SJCRH30 (cell line): ENCODE measurements around the gene WWOX. TPM values are rescaled to one million over a fixed set of nuclear protein-coding genes. Genes with fewer than 3 reads are reported as not detected.

Experiments used
- DNase-seq, 2 experiments: peaks; one replicate each; pipeline ENCODE4 v3.0.0-alpha.2; 2015 to 2020
- H3K27ac ChIP-seq: fragments of 250-450 bp; sonication (Bioruptor Pico); 2 replicates; pipeline ENCODE4 v1.5.1; 2020; ENCODE audit warnings: mild to moderate bottlenecking, moderate library complexity
- H3K27me3 ChIP-seq: fragments of 250-450 bp; sonication (Bioruptor Pico); 2 replicates; pipeline ENCODE4 v1.5.1; 2020; ENCODE audit warnings: mild to moderate bottlenecking, moderate library complexity
- H3K36me3 ChIP-seq: fragments of 250-450 bp; sonication (Bioruptor Pico); 2 replicates; pipeline ENCODE4 v1.5.1; 2020; ENCODE audit warnings: mild to moderate bottlenecking, moderate library complexity
- H3K4me1 ChIP-seq: fragments of 250-450 bp; sonication (Bioruptor Pico); 2 replicates; pipeline ENCODE4 v1.5.1; 2020; ENCODE audit warnings: mild to moderate bottlenecking, moderate library complexity
- H3K4me3 ChIP-seq: fragments of 250-450 bp; sonication (Bioruptor Pico); 2 replicates; pipeline ENCODE4 v1.5.1; 2020; ENCODE audit warnings: mild to moderate bottlenecking, moderate library complexity
- H3K9me3 ChIP-seq: fragments of 250-450 bp; sonication (Bioruptor Pico); replicated peaks from 2 replicates; pipeline ENCODE4 v1.5.1; 2020; ENCODE audit warnings: mild to moderate bottlenecking, moderate library complexity
- total RNA-seq: library from RNA; depleted of rRNA; stranded (reverse); fragments of >200 nt; shearing (Covaris generic); gene quantifications from 2 replicates; pipeline ENCODE4 v1.2.3, GENCODE V29; 2014

WWOX gene
- total RNA-seq, 1 experiment from 2014 or later: 16.4 TPM

- Histone ChIP-seq H3K36me3 (no peaks in the 10 kb centered on the region), H3K27ac (peak overlapping the region; percentile 32; the same call in 1 of the 2 replicates), H3K9me3 (no peaks in the 10 kb centered on the region), H3K4me3 (peak overlapping the region; percentile 37), H3K27me3 (no peaks in the 10 kb centered on the region), H3K4me1 (peaks cover 4% of the 10 kb centered on the region; the same call in 1 of the 2 replicates)
- peak; percentile 9 to 24 for DNase-seq
These were observed 84.2 kb downstream of the WWOX start for GRCh38 chr16:78183437-78184237.

DNA sequence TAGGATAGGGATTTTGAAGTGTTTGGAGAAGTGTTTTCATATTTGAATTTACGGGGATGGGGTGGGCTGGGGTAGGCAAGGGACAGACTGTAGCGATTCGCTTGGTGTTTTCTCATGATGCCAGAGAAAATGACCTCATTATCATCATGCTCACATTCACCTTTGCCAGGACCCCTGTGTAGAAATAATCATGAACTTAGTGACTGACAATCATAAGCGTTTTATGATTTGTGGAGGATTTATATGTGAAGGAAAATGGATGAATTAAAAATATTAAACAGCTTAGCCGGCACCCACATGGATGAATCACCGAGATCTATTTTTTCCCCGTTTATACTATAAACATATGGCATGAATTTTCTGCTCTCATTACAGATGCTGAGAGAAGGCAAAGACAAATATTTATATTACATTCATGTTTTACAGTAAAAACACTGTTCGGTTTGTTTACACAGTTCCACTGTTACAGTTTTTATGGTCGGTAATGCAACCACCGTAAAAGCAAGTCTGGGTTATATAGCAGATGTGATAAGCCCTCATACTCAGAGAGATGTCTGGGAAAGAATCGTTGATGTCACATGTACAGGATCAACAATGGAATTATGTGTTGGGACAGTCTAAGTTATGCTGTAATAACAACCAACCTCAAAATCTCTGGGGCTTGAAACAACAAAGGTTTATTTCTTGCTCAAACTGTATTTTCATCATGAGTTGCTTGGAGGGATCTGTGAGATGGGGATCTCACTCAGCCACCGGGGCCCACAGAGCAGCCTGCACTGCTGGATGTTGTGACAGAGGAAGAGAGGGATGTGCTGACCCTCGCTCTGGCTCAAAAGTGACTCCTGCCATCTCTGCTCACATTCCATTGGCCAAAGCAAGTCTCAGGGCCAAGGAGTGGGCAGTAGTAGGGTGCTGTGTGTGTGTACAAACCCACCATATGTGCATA, 85.1 kb downstream of the WWOX start:
- Histone ChIP-seq H3K27ac (peak overlapping the region; percentile 32; the same call in 1 of the 2 replicates), H3K27me3 (no peaks in the 10 kb centered on the region), H3K4me1 (peaks cover 4% of the 10 kb centered on the region; the same call in 1 of the 2 replicates), H3K36me3 (no peaks in the 10 kb centered on the region), H3K4me3 (peak overlapping the region; percentile 37), H3K9me3 (no peaks in the 10 kb centered on the region)
- DNase-seq: peak; percentile 11 to 54

DNA sequence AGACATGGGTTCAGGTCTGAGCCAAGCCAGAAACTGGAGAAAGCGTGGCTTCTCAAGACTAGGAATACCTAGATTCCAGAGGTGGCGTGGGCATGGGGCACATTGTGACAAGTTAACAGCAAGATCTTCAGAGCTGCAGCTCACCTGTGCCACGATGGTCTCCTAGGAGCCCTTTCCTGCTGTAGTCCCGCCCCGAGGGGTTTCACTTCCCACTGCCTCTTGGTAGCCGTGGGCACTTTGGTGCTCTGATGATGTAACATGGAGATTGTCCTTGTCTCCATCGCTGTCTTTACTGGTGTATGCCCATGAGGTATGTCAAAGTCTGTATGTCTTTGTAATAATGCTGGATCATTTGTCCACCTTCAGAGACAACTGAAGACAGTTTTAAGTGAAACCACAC, 89.7 kb downstream of the WWOX start:
- Histone ChIP-seq H3K4me1 (peaks cover 4% of the 10 kb centered on the region; the same call in 1 of the 2 replicates), H3K36me3 (no peaks in the 10 kb centered on the region), H3K4me3 (no peak overlapping the region), H3K9me3 (no peaks in the 10 kb centered on the region), H3K27me3 (no peaks in the 10 kb centered on the region), H3K27ac (no peak overlapping the region)
- DNase-seq: no peak

DNA sequence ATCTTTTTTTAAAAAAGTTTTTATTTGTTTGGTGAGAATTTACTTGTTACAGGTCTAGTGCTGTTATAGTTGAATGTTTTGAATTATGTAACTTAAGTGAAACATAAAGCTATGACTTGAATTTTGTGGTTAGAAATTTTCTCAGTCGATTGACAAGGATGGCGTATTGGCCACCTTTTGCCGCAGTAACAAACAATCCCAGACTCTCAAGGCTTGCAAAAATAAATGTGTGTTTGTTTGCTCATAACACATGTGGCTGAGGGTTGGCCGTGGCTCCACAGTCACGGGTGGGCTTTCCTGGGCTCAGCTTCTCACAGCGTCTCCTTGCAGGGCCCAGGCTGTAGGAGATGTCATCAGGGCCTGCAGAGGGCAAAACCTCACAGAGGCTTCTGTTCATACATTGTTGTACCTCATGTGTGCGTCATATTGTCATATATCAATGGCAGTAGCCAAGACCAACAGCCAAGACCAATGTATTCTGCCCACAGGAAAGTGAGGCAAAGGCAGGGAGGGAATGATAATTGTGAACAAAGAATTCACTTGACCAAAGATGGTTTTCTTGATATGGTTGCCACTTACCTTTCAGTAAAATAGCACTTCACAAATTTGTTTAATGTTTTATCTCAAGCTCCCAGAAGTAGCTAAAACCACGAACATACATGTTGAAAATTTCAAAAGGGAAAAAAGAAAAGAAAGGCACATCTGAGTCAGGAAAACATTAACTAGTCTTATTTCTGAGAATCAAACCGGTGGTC, 93.5 kb downstream of the WWOX start:
- no peaks in the 10 kb centered on the region for H3K36me3 ChIP-seq
- H3K27me3 ChIP-seq: no peaks in the 10 kb centered on the region
- H3K27ac ChIP-seq: no peak overlapping the region
- no peak overlapping the region for H3K4me3 ChIP-seq
- H3K4me1 ChIP-seq: no peaks in the 10 kb centered on the region
- no peaks in the 10 kb centered on the region for H3K9me3 ChIP-seq
- no peak for DNase-seq

DNA sequence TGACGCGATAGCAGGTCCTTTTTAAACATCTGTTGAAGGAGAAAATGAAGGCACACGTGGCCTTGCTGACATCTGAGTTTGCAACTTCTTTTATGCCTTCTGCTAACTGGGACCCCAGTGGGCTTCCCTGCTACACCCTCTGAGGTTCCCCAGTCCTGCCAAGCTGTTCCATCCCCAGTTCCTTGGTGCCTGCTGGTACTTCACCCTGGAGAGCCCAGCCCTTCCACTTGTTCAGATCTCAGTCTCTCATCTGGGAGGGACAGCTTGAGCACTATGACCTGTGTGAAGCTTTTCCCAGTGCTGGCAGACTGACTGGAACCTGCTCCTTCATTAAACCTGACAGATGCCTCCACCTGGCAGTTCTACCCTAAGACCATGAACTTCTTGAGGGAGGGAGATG, 95.5 kb downstream of the WWOX start:
- H3K27me3 ChIP-seq: no peaks in the 10 kb centered on the region
- no peaks in the 10 kb centered on the region for H3K36me3 ChIP-seq
- no peak overlapping the region for H3K27ac ChIP-seq
- no peak overlapping the region for H3K4me3 ChIP-seq
- no peaks in the 10 kb centered on the region for H3K4me1 ChIP-seq
- no peaks in the 10 kb centered on the region for H3K9me3 ChIP-seq
- DNase-seq: no peak

- H3K36me3 ChIP-seq: no peaks in the 10 kb centered on the region
- no peaks in the 10 kb centered on the region for H3K27me3 ChIP-seq
- DNase-seq: no peak
- H3K27ac ChIP-seq: no peak overlapping the region
- no peak overlapping the region for H3K4me3 ChIP-seq
- no peaks in the 10 kb centered on the region for H3K4me1 ChIP-seq
- no peaks in the 10 kb centered on the region for H3K9me3 ChIP-seq
These were observed 96.3 kb downstream of the WWOX start for GRCh38 chr16:78195797-78196196.

DNA sequence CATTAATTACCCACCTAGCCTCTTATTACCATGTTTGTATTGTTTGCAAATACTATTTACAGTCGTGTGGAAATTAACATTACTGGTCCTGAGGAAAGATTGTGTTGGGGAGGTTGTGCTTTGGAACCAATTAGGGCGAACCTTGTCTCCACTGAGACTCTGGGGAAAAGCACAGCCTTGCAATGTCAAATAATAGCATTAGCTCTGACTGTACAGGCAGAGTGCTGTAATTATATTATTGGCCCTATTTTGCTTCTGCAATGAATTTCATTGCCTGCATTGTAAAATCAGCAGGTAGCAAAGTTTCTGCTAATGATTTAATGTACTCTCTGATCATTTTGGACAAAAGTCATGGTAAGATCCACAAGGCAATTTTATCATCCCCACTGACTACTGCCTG, 97.0 kb downstream of the WWOX start:
- H3K4me3 ChIP-seq: no peak overlapping the region
- no peaks in the 10 kb centered on the region for H3K27me3 ChIP-seq
- H3K36me3 ChIP-seq: no peaks in the 10 kb centered on the region
- no peaks in the 10 kb centered on the region for H3K9me3 ChIP-seq
- no peak overlapping the region for H3K27ac ChIP-seq
- no peaks in the 10 kb centered on the region for H3K4me1 ChIP-seq
- no peak for DNase-seq

DNA sequence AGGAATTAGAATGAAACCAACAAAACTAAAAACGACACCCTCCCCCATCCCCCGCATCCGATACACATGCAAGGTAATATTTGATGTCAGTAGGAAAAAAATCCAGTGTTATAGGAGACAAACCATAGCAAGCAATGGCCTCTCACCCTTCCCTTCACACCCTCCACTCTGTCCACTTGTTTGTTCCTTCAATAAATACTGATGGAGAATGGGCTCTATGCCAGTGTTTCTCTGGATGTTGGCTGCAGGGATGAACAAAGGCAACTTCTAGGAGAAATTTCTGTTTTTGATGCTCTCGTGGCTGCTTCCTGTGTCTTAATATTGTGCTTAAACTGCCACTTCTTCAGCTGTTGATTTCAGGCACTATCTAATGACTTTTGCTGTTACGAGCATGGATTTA, 98.8 kb downstream of the WWOX start:
- Histone ChIP-seq H3K27ac (no peak overlapping the region), H3K36me3 (no peaks in the 10 kb centered on the region), H3K4me3 (no peak overlapping the region), H3K9me3 (no peaks in the 10 kb centered on the region), H3K4me1 (no peaks in the 10 kb centered on the region), H3K27me3 (no peaks in the 10 kb centered on the region)
- no peak for DNase-seq

- no peaks in the 10 kb centered on the region for H3K27me3 ChIP-seq
- no peaks in the 10 kb centered on the region for H3K4me1 ChIP-seq
- H3K36me3 ChIP-seq: no peaks in the 10 kb centered on the region
- no peak overlapping the region for H3K27ac ChIP-seq
- no peaks in the 10 kb centered on the region for H3K9me3 ChIP-seq
- DNase-seq: no peak
- no peak overlapping the region for H3K4me3 ChIP-seq
These were observed 100.0 kb downstream of the WWOX start for GRCh38 chr16:78199325-78200022.

DNA sequence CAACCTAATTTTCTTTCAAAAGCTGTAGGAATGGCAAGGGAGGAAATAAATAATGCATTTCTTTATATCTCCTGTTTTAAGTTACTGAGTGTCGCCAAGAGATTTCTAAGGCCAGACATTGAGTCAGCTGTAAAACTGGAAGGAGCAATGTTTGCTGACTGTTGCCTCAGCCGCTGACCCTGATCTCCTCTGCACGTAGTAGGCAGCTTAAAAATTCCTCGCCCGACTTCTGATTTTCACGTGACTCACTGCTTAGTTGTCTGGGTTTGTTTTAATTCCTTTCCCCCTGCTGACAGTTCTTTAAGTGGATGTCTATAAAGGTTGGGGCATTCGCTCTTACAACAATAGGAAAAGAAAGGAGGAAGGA, 100.6 kb downstream of the WWOX start:
- Histone ChIP-seq H3K4me3 (no peak overlapping the region), H3K36me3 (no peaks in the 10 kb centered on the region), H3K9me3 (no peaks in the 10 kb centered on the region), H3K27me3 (no peaks in the 10 kb centered on the region), H3K4me1 (no peaks in the 10 kb centered on the region), H3K27ac (no peak overlapping the region)
- no peak for DNase-seq

DNA sequence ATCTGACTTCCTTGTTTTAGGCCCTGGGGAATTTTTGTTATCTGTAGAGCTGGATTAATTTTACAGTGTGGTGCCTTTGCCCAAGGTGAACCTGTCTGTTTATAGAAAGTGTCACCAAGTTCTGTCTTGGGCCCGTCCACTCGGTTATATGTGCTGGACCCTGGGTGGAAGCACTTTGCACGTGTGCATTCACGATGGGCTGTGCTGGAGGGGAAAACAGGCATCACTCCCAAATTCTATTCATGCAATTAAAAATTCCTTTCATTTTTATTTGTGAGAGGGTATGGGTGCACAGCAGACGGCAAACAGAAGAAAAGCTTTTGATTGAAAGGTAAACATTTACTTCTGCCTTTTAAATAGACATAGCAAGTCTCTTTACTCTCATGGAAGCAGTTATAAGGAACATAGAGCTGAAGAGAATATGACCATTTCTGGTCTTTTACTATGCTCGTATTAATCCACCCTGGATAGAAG, 101.2 kb downstream of the WWOX start:
- no peaks in the 10 kb centered on the region for H3K27me3 ChIP-seq
- no peaks in the 10 kb centered on the region for H3K9me3 ChIP-seq
- H3K36me3 ChIP-seq: no peaks in the 10 kb centered on the region
- H3K27ac ChIP-seq: no peak overlapping the region
- H3K4me1 ChIP-seq: no peaks in the 10 kb centered on the region
- no peak overlapping the region for H3K4me3 ChIP-seq
- no peak for DNase-seq

- Histone ChIP-seq H3K27ac (no peak overlapping the region), H3K27me3 (no peaks in the 10 kb centered on the region)
- DNase-seq: no peak
These were observed 106.1 kb downstream of the WWOX start for GRCh38 chr16:78205506-78205905.

DNA sequence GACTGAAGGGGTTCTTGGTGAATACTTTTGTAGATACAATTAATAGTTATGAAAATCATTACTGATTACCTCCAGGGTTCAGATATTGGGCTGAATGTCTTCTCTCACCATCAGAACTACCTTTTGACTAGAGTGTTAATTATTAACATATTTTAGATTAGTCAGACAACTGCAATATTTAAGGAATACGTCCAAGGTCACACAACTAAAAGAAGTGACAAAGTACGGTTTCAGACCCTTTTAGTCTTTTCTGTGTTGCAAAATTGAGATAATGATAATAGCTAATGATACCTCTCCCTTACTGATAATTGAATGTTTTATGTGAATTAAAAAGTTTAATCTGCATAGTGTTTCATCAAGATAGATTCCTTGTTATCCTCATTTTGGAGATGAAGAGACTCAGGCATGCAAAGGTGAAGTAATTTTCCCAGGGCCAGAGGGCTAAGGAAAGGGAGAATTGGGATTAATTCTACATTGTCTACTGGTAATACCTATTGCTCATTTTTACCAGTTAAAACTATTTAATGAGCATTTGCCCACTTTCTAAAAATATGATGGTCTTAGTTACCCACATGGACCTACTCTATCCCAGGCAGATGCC, 107.3 kb downstream of the WWOX start:
- Histone ChIP-seq H3K27ac (no peak overlapping the region), H3K36me3 (no peaks in the 10 kb centered on the region), H3K4me1 (no peaks in the 10 kb centered on the region), H3K9me3 (no peaks in the 10 kb centered on the region), H3K27me3 (no peaks in the 10 kb centered on the region), H3K4me3 (no peak overlapping the region)
- DNase-seq: no peak

More at GRCh38 chr16:78205506-78205905, 106.1 kb downstream of the WWOX start:
- Histone ChIP-seq H3K36me3 (no peaks in the 10 kb centered on the region), H3K4me3 (no peak overlapping the region), H3K9me3 (no peaks in the 10 kb centered on the region), H3K4me1 (no peaks in the 10 kb centered on the region)
